ENCODE measurements around the gene PHLDB2.

GRCh38 chr3:111823341-111823855 is 35.7 kb upstream of the PHLDB2 start:
- TF ChIP-seq CTCF (IDR thresholded peaks at IDR 0.05) (no peak), POLR2A (IDR thresholded peaks at IDR 0.05) (no peak)
